PC-3 (cell line): ENCODE results near the gene FGFR2.

ENCODE experiments used
- EZH2 ChIP-seq: fragments of 300-600 bp; sonication (generic); IDR thresholded peaks from one replicate; pipeline ENCODE4 v1.6.1; 2017; ENCODE audit warnings: antibody characterized with exemption, mild to moderate bottlenecking, low read length; ENCODE audit not compliant: unreplicated experiment
- EZH2phosphoT487 ChIP-seq: fragments of 300-600 bp; sonication (generic); IDR thresholded peaks from 2 replicates; pipeline ENCODE4 v1.6.1; 2018; ENCODE audit warnings: mild to moderate bottlenecking, antibody characterized with exemption, low read length, borderline replicate concordance
- TF ChIP-seq, protein P1 (sequence below): fragments of 300-600 bp; sonication (generic); conservative IDR thresholded peaks from 2 replicates; pipeline ENCODE4 v1.5.1; 2017; ENCODE audit warnings: antibody characterized with exemption, low read depth, mild to moderate bottlenecking, low read length

- TF ChIP-seq, protein P1, sequence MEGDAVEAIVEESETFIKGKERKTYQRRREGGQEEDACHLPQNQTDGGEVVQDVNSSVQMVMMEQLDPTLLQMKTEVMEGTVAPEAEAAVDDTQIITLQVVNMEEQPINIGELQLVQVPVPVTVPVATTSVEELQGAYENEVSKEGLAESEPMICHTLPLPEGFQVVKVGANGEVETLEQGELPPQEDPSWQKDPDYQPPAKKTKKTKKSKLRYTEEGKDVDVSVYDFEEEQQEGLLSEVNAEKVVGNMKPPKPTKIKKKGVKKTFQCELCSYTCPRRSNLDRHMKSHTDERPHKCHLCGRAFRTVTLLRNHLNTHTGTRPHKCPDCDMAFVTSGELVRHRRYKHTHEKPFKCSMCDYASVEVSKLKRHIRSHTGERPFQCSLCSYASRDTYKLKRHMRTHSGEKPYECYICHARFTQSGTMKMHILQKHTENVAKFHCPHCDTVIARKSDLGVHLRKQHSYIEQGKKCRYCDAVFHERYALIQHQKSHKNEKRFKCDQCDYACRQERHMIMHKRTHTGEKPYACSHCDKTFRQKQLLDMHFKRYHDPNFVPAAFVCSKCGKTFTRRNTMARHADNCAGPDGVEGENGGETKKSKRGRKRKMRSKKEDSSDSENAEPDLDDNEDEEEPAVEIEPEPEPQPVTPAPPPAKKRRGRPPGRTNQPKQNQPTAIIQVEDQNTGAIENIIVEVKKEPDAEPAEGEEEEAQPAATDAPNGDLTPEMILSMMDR, result no peak
- TF ChIP-seq EZH2 (no peak), EZH2phosphoT487 (no peak)
Observed at GRCh38 chr10:121516093-121516865, 82.0 kb downstream of the FGFR2 start.
